Measurements from ENCODE around the gene LGALS3BP. TPM values are rescaled to one million over a fixed set of nuclear protein-coding genes. Genes with fewer than 3 reads are reported as not detected.

LGALS3BP gene
- total and polyA plus RNA-seq, 2 of the 13 experiments (the other 11 are each of a cell fraction or from before 2014, with no cell fraction given), result 137 to 332 TPM

DNA sequence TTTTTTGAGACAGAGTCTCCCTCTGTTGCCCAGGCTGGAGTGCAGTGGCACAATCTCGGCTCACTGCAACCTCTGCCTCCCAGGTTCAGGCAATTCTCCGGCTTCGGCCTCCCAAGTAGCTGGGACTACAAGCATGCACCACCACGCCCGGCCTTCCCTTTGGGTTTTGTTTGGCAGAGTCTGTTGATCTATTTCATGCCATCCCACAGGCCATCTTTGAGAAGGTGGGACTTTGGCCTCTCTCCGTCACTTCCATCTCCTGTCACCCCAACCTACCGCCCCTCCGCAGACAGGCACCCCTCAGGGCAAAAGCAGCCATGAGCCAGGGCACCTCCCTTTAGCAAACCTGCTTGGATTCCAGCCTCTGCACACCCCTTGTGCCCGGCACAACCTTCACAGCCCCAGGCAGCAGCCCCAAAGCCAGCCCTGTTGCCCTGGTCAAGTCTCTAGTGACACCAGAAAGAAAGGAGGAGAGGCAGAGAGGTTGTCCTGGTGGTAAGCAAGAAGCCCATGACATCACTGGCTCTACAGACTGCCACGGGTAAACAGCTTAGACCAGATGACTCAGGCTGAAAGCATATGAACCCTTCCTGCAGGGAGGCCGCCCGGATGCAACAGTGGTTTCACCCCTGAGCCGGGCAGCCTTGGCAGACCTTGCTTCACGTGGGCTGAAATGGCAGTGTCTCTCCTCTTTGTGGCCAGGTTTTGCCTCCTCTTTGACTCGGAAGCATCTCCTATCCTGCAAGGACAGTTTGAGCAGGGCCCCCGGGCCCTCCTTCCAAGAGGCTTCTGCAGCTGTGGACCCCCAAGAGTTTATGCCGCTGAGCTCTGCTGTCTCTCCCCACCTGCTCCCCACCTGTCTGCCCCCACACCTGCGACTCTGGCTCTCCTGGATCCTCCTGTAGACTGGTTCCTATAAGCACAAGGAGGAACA lies 46.4 kb downstream of the LGALS3BP start (continued):
- TF ChIP-seq, protein P1, sequence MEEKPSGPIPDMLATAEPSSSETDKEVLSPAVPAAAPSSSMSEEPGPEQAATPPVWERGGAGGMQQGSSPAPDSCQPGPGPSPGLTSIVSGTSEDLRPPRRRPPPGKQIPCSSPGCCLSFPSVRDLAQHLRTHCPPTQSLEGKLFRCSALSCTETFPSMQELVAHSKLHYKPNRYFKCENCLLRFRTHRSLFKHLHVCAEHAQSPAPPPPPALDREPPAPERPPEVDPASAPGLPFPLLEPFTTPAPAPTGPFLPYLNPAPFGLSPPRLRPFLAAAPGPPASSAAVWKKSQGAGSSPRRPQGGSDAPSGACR (CRISPR knock-in tag; IDR thresholded peaks at IDR 0.05), result no peak
- TF ChIP-seq CENPT (CRISPR knock-in tag; IDR thresholded peaks at IDR 0.05; ENCODE audit: low read depth) (no peak), RBM22 (optimal IDR thresholded peaks at IDR 0.05; ENCODE audit: low read length) (no peak), KLF9 (CRISPR knock-in tag; IDR thresholded peaks at IDR 0.05; ENCODE audit: low read depth) (no peak), KDM3A (CRISPR knock-in tag; IDR thresholded peaks at IDR 0.05; ENCODE audit: low read depth) (peak; percentile 33; the same call in 1 of the 2 replicates), ZNF263 (CRISPR knock-in tag; IDR thresholded peaks at IDR 0.05) (no peak), FOSL1 (CRISPR knock-in tag; IDR thresholded peaks at IDR 0.05; ENCODE audit: borderline replicate concordance) (peak; percentile 67; the same call in 1 of the 2 replicates), CREB1 (IDR thresholded peaks at IDR 0.05) (peak; percentile 85), CREB1 (CRISPR knock-in tag; IDR thresholded peaks at IDR 0.05) (no peak), BRCA1 (CRISPR knock-in tag; IDR thresholded peaks at IDR 0.05) (no peak), SKI (IDR thresholded peaks at IDR 0.05; ENCODE audit: partially characterized antibody) (peak; percentile 23), RAD21 (CRISPR knock-in tag; IDR thresholded peaks at IDR 0.05) (no peak), ZNF615 (CRISPR knock-in tag; IDR thresholded peaks at IDR 0.05; ENCODE audit: borderline replicate concordance) (no peak), ZNF234 (CRISPR knock-in tag; conservative IDR thresholded peaks at IDR 0.05) (no peak), TBX3 (IDR thresholded peaks at IDR 0.05; ENCODE audit: borderline replicate concordance) (no peak), GTF3A (CRISPR knock-in tag; conservative IDR thresholded peaks at IDR 0.05) (no peak), NFATC3 (CRISPR knock-in tag; IDR thresholded peaks at IDR 0.05) (0 out of 2 replicates have a peak, but pooled peaks have one; percentile 55), PCBP1 (IDR thresholded peaks at IDR 0.05; ENCODE audit: borderline replicate concordance, low read depth, low read length) (no peak), ZSCAN30 (CRISPR knock-in tag; IDR thresholded peaks at IDR 0.05) (no peak), PRPF4 (IDR thresholded peaks at IDR 0.05; ENCODE audit: low read depth, low read length, poor library complexity, severe bottlenecking) (no peak), ZNF780A (CRISPR knock-in tag; IDR thresholded peaks at IDR 0.05) (no peak), ZNF7 (CRISPR knock-in tag; IDR thresholded peaks at IDR 0.05) (no peak), HOXD1 (CRISPR knock-in tag; IDR thresholded peaks at IDR 0.05) (no peak), MBNL3 (CRISPR knock-in tag; conservative IDR thresholded peaks at IDR 0.05) (no peak), SRSF1 (optimal IDR thresholded peaks at IDR 0.05; ENCODE audit: low read depth, low read length) (no peak), SRSF9 (IDR thresholded peaks at IDR 0.05; ENCODE audit: borderline replicate concordance, insufficient read depth, low read depth, low read length, poor library complexity, severe bottlenecking) (no peak), ZNF674 (CRISPR knock-in tag; IDR thresholded peaks at IDR 0.05; ENCODE audit: low read depth) (no peak), ZNF225 (CRISPR knock-in tag; IDR thresholded peaks at IDR 0.05) (no peak)
- TF ChIP-seq, protein P2, sequence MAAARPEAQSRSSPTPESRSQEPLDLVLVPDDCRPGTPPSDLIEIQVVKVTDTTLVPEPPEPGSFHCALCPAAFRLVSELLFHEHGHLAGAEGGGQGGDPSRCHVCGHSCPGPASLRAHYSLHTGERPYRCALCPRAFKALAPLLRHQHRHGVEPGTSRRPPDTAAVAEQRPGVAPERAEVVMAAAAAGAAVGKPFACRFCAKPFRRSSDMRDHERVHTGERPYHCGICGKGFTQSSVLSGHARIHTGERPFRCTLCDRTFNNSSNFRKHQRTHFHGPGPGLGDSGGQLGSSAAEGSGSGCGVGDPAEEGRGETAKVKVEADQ (CRISPR knock-in tag; IDR thresholded peaks at IDR 0.05; ENCODE audit: borderline replicate concordance), result no peak
- TF ChIP-seq, protein P3, sequence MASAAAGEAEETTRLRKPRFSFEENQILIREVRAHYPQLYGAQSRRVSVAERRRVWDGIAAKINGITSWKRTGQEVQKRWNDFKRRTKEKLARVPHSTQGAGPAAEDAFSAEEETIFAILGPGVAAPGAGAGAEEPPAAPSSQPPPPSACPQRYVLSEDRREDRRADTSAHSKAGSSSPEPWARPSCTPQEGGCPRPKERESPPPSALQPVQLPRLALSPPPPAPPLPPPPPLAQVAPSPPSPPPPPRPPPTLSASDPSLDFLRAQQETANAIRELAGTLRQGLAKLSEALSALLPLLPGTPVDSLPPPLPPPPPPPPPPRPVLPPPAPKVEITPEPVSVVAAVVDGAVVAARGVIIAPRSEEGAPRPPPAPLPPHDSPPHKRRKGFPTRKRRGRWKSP (CRISPR knock-in tag; IDR thresholded peaks at IDR 0.05), result no peak

Measured in HepG2 (cell line).